Left lung (tissue), 10 donors: Measurements from ENCODE around the gene UBFD1. TPM values are rescaled to one million over a fixed set of nuclear protein-coding genes. Genes with fewer than 3 reads are reported as not detected.
A peak's percentile ranks its signal among the peaks of the same experiment; 100 is the strongest.
"Not testable (repeated sequence)": the region's sequence is repeated elsewhere in the genome, so short reads cannot be mapped to it uniquely, and the experiment has no call there.

ENCODE experiments used
- ATAC-seq: fragments of 200-7000 bp; cut with Tn5 transposase; one replicate; pipeline ENCODE4 v1.9.1; 2020; ENCODE audit warnings: moderate library complexity
- DNase-seq, 4 donors: peaks; one replicate each; pipeline ENCODE4 v3.0.0-alpha.2; 2013 to 2020
- H3K27ac ChIP-seq, 2 donors: fragments of 200-600 bp; sonication (generic) in 1 of 2; one replicate each; pipeline versions ENCODE4 v1.5.0 to v1.8.0; 2020 to 2021
- H3K27me3 ChIP-seq, 2 donors: fragments of 200-600 bp; sonication (generic) in 1 of 2; one replicate each; pipeline versions ENCODE4 v1.5.0 to v1.8.0; 2020 to 2021
- H3K36me3 ChIP-seq, 2 donors: fragments of 200-600 bp; sonication (generic) in 1 of 2; one replicate each; pipeline versions ENCODE4 v1.5.0 to v1.8.0; 2020 to 2021
- H3K4me1 ChIP-seq, 2 donors: fragments of 200-600 bp; one replicate each; pipeline ENCODE4 v1.8.0; 2021
- H3K4me3 ChIP-seq, 2 donors: fragments of 200-600 bp; sonication (generic) in 1 of 2; one replicate each; pipeline versions ENCODE4 v1.5.0 to v1.8.0; 2020 to 2021; ENCODE audit warnings: mild to moderate bottlenecking in 1 of 2
- H3K9me3 ChIP-seq, 2 donors: fragments of 200-600 bp; sonication (generic) in 1 of 2; one replicate each; pipeline versions ENCODE4 v1.5.0 to v1.8.0; 2020 to 2021
- intact Hi-C, 2 donors: fragments of 100-400 bp; cut with DNase I; formaldehyde crosslinking; loops; one replicate each; pipeline versions ENCODE4 v1.11.2 to v1.14.2; 2022
- polyA plus RNA-seq, 6 donors: library from polyadenylated mRNA; unstranded; fragments of 120-200 nt; gene quantifications; one replicate each; pipeline ENCODE4 v1.2.1, GENCODE V29; 2013; ENCODE audit not compliant: insufficient read length in 6 of 6
- total RNA-seq, 2 donors: library from RNA; stranded (reverse); fragmentation: NEBNext Ultra II Directional; extraction: Animal tissue kit (Norgen Biotek cat#: 25700); gene quantifications; one replicate each; pipeline ENCODE4 v1.2.1, GENCODE V29; 2021
- TF ChIP-seq, protein P1 (sequence below), 2 donors: fragments of 200-600 bp; sonication (generic) in 1 of 2; IDR thresholded peaks; one replicate each; pipeline versions ENCODE4 v1.5.0 to v1.8.0; 2021; ENCODE audit warnings: antibody characterized with exemption in 2 of 2
- donor health status: DM: no; HTN: yes; CAD: no.
- donor health status: DM: no; HTN: no; CAD: no.

The UBFD1 gene
- total and polyA plus RNA-seq, 8 donors = 51.9 to 74.1 (median 68.6) TPM

DNA sequence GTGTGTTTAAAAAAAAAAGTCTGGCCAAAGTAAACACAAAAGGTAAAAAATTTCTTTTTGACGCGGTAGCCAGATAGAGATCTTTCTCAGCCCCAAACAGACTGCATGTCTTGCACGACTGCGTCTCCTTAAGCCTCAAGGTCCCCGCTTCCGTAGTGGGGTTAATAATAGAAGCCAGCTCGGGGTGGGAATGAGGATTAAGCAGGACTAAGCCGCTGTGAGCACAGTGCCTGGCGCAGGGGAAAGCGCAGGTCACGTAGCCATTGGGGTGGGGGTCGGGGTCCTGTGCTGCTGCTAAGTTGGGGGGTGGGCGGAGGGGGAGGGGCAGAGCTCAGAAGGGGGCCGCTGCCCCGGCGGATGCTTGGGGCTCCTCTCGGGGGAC, 47.8 kb upstream of the UBFD1 start:
- TF ChIP-seq, protein P1, sequence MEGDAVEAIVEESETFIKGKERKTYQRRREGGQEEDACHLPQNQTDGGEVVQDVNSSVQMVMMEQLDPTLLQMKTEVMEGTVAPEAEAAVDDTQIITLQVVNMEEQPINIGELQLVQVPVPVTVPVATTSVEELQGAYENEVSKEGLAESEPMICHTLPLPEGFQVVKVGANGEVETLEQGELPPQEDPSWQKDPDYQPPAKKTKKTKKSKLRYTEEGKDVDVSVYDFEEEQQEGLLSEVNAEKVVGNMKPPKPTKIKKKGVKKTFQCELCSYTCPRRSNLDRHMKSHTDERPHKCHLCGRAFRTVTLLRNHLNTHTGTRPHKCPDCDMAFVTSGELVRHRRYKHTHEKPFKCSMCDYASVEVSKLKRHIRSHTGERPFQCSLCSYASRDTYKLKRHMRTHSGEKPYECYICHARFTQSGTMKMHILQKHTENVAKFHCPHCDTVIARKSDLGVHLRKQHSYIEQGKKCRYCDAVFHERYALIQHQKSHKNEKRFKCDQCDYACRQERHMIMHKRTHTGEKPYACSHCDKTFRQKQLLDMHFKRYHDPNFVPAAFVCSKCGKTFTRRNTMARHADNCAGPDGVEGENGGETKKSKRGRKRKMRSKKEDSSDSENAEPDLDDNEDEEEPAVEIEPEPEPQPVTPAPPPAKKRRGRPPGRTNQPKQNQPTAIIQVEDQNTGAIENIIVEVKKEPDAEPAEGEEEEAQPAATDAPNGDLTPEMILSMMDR (IDR thresholded peaks at IDR 0.05) = no peak
- Histone ChIP-seq H3K9me3 (no peaks in the 10 kb centered on the region), H3K4me1 (peaks cover 7 to 51% of the 10 kb centered on the region in 2 donors), H3K36me3 (peaks cover 0 to 7% of the 10 kb centered on the region in 2 donors), H3K4me3 (peak overlapping the region; percentile 93 to 97), H3K27ac (peak overlapping the region; percentile 82 to 87), H3K27me3 (no peaks in the 10 kb centered on the region)
- ATAC-seq = peak; percentile 39
- peak in 1 of 4 donors; percentile 26 for DNase-seq
- intact Hi-C loops = no loop called here

DNA sequence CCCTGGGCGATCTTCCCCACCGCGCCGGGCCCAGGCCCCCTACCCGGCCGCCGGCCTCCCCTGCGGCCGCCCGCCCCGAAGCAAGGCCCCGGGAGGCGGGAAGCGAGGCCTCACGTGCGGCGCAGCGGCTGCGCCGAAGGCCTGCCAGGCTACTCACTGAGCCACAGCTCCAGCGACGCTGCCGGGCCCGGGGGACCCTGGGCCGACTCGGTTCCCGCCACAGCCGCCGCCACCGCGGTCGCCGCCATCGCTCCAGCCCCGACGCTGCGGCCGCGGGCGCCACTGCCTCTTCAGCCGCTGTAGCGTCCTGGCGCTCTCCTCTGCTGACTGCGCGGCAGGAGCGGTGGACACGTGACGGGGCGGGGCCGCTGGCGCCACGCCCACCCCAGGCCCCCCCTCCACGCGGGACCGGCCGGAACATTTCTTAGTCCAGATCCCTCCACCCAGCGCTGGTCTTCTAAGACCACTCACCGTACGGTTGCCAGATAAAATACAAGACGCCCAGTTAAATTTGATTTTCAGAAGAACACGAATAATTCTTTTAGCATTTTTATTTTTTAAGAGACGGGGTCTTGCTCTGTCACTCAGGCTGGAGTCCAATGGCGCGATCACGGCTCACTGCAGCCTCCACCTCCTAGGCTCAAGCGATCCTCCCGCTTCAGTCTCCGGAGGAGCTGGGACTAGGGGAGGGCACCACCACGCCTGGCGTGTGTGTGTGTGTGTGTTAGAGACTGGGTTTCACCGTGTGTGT, 47.2 kb upstream of the UBFD1 start, which contains the start of gene GGA2:
GGA2 (minus strand) TSS at position 331 of the 751 bp plus-strand sequence; CDS start at position 248, 83 bp downstream.
- ATAC-seq (peak; percentile 93), DNase-seq (peak; percentile 82 to 95 (median 88))
- H3K27me3 ChIP-seq = no peaks in the 10 kb centered on the region
- H3K9me3 ChIP-seq = no peaks in the 10 kb centered on the region
- peaks cover 0 to 7% of the 10 kb centered on the region in 2 donors for H3K36me3 ChIP-seq
- TF ChIP-seq, protein P1 (IDR thresholded peaks at IDR 0.05) = no peak
- peak within 1 kb of the TSS; percentile 93 to 97 for H3K4me3 ChIP-seq
- peaks cover 1 to 45% of the 10 kb centered on the region in 2 donors for H3K4me1 ChIP-seq
- intact Hi-C loops = no loop called here
- peak within 1 kb of the TSS; percentile 82 to 87 for H3K27ac ChIP-seq

DNA sequence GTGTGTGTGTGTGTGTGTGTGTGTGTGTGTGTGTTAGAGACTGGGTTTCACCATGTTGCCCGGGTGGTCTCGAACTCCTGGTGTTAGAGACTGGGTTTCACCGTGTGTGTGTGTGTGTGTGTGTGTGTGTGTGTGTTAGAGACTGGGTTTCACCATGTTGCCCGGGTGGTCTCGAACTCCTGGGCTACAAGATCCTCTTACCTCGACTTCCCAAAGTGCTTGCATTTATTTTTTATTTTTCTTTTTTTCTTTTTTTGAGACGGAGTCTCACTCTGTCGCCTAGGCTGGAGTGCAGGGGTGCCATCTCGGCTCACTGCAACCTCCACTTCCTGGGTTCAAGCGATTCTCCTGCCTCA, 46.6 kb upstream of the UBFD1 start:
- H3K9me3 ChIP-seq, ATAC-seq, H3K36me3 ChIP-seq, DNase-seq, H3K27me3 ChIP-seq, intact Hi-C loops: not testable (repeated sequence)
- H3K4me3 ChIP-seq = peak overlapping the region; percentile 93 to 97
- H3K4me1 ChIP-seq = peaks cover 0 to 39% of the 10 kb centered on the region in 2 donors
- H3K27ac ChIP-seq = peak overlapping the region in 1 of 2 donors; percentile 10

DNA sequence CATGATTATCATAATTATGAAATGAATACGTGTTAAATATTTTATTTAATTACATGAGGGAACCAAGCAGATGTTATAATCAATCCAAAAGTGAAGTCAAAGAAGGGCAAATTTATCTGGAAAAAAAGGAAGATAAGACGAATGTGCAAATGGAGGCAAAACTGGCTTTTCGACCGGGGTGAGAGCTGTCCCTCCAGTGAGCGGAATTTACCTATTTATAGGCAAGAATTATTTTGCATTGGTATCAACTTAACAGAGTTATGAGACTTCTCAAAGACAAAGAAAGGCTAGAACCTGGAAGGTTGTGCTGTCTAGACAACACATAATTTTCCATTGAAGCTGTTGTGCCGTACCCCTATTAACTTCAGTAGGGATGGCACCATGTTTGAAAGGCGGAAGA, 45.8 kb upstream of the UBFD1 start:
- DNase-seq (no peak), ATAC-seq (no peak)
- intact Hi-C loops = no loop called here
- Histone ChIP-seq H3K27me3 (no peaks in the 10 kb centered on the region), H3K9me3 (no peaks in the 10 kb centered on the region), H3K4me3 (no peak overlapping the region), H3K4me1 (peaks cover 0 to 34% of the 10 kb centered on the region in 2 donors), H3K36me3 (peaks cover 0 to 7% of the 10 kb centered on the region in 2 donors), H3K27ac (no peak overlapping the region)
- TF ChIP-seq, protein P1 (IDR thresholded peaks at IDR 0.05) = no peak

DNA sequence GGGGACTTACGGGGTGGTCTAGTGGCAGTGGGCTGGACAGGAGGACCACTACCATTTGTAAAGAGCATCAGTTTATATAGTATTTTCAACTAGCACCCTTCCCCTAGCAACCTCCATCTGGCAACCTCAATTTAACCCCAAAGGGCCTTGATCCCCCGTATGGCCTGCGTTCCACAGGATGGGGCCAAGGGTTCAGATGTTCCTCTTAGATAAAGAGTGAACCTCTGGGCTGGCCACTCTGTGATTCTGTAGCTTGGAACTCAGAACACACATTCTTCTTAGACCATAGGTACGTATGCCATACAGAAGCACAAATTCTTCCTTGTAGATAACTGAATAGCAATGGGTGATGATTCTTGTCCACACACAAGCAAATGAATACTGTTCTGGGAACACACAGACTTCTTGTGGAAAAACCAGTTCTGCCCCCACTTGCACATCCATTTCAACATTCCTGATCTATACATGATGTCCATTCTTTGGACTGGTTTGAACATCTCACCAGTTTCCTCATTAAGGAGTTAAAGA, 45.3 kb upstream of the UBFD1 start:
- DNase-seq (no peak), ATAC-seq (no peak)
- no peaks in the 10 kb centered on the region for H3K27me3 ChIP-seq
- H3K36me3 ChIP-seq = peaks cover 0 to 7% of the 10 kb centered on the region in 2 donors
- H3K27ac ChIP-seq = no peak overlapping the region
- H3K9me3 ChIP-seq = no peaks in the 10 kb centered on the region
- no peak overlapping the region for H3K4me3 ChIP-seq
- peaks cover 0 to 31% of the 10 kb centered on the region in 2 donors for H3K4me1 ChIP-seq
- TF ChIP-seq, protein P1 (IDR thresholded peaks at IDR 0.05) = no peak
- intact Hi-C loops = no loop called here
